ENCODE results near the gene TNFRSF25.

- TF ChIP-seq EZH2 (IDR thresholded peaks at IDR 0.05; ENCODE audit: borderline replicate concordance, low read length) (no peak), CTCF (conservative IDR thresholded peaks at IDR 0.05 in 1 of 2, IDR thresholded peaks at IDR 0.05 in 1 of 2; ENCODE audit: extremely low read depth in 1 of 2, insufficient read depth in 1 of 2, low read depth in 1 of 2, low read length in 2 of 2) (no peak)
Observed at GRCh38 chr1:6467224-6467623, 1.3 kb upstream of the TNFRSF25 start.
